GM19468 (cell line): ENCODE measurements around the gene CCBE1.
"Not testable (repeated sequence)": the region's sequence is repeated elsewhere in the genome, so short reads cannot be mapped to it uniquely, and the experiment has no call there.

Experiments used
- ATAC-seq: cut with Tn5 transposase; IDR thresholded peaks from one replicate; pipeline ENCODE4 v1.9.1; 2021; ENCODE audit warnings: mild to moderate bottlenecking, moderate library complexity, moderate number of reproducible peaks; ENCODE audit not compliant: unreplicated experiment; ENCODE audit errors: extremely low read depth

Gene CCBE1

DNA sequence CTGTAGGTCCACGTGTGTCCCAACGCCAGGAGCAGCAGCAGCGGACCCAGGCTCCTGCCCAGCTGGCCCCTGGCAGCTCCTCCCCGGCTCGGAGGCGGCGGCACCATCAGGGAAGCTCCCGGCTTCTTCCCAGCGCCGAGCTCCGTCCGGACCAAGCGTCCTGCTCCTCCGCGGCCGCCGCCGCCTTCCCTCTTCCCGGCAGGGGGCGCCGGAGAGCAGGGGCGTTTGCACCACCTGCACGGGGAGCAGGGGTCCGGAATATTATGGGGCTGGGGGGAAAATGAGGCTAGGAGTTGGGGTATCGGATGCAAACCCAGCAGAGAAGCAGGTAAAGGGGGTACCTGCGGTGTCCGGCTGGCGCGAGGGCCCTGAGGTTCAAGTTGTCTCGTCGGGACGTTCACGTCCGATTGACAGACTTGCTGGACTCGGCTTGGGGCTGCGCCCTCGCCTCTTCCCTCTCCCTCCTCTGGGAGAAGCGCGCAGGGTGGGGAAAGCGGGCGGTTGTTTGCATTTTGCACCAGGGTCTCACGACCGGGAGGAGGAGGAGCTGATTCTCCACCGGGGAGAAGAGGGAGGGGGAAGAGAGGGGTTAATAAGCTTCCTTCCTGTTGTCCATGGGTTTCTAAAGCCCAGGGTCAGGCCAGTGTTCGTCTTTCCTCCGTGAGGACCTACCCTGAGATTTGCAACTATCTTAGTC, at the start of gene CCBE1:
Gene CCBE1, minus strand, starts transcription at position 188 of the 697 bp plus-strand sequence.
- no peak for ATAC-seq

DNA sequence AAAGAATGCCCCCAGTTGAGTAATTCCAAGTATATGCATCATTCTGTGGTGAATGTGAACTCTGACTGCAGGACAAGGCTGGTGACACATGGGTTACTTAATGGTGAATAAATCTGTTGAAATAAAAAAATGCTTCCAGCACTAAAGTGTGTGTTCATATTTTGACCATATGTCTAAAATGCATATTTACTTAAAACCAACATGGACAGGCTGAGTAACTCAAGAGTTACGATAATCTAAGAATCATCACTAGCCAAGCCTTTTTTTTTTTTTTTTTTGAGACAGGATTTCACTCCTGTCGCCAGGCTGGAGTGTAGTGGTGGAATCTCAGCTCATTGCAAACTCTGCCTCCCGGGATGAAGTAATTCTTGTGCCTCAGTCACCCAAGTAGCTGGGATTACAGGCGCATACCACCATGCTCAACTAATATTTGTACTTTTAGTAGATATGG, 47.1 kb upstream of the CCBE1 start:
- ATAC-seq, result no peak

DNA sequence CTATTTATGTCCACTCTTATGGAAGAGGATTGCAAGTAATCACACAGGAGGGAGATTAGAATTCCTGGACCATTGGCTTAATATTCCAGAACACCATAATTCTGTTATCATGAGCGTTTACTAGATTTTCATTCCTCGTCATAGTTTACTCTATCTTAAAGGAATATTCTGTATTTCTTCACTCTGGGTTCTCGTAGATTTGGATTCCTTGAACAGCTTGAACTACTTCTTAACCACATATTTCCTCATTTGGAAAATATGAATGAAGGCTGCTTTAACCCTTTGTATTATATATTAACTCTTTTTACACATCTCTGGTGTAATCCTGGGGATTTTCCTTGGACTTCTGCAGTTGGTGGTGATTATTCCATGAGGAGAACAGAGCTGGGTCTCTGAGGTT, 46.3 kb upstream of the CCBE1 start:
- ATAC-seq, result no peak

DNA sequence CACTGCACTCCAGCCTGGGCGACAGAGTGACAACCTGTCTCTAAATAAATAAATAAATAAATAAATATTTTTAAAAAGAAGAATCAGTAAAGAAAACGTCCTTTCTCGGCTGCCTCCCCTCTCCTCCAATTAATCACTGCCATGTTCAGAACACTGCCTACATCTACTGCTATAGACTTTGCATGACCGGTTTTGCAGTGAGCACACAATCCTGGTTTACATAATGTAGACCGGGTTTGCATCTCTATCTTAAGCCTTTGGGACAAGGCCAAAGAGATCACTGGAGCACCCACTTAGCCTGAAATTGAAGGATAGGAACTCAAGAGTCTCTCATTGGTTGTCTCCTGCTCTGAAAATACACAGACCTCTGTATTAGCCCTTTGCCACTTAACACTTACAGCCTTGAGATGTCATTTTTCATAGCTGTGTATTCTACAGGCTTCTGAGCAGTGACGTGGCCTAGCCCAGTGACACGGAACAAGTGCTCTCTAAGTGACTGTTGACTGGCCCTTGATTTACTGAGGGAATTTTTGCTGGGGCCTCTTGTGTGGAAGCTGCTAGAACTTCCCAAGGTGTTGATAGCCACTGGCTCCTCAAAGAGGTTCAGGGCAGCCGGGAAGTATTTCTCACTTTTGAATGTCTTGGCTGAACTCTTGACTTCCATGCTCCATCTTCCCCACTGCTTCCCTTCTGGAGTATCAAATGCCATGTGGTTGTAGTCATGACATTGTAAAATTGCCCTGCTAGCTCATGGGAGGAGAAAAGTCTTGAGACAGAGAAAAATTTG, 45.3 kb upstream of the CCBE1 start:
- no peak for ATAC-seq

DNA sequence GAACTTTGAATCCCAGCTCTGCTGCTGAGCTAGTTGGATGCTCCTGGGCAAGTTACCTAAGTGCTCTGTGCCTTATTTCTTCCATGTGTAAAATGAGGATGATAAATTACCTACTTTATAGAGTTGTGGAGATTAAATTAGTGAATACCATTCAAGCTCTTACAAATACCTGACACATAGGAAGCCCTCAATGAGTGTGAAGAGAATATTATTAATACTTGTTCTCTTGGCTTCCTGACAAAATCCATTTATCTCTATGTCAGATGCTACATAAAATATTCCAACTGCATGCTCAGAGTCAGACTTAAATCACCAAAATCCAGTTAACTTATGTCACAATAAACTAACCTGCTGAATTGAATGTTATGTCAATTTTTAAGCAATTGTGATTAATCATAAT, 42.9 kb upstream of the CCBE1 start:
- no peak for ATAC-seq

DNA sequence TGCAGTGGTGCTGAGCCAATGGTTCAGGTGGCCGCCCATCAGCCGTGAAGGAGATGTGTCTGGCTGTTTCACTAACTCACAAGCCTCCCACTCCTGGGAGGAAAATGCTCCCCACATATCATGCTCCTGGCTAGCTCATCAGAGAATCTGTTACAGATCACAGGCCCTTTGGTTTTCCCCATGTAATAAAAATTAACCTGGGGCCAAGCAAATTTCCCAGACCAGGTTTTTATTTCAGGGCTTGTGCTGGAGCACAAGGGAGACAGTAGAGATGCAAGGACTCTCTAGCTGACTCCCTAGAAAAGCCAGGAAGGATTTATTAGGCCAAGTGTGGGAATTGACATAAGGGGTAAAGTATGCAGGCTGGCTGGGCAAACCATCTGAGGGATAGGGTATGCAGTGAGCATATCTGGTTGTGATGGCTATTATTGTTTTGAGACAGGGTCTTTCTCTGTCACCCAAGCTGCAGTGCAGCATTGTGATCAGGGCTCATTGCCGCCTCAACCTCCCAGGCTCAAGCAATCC, 40.6 kb upstream of the CCBE1 start:
- ATAC-seq, result no peak

DNA sequence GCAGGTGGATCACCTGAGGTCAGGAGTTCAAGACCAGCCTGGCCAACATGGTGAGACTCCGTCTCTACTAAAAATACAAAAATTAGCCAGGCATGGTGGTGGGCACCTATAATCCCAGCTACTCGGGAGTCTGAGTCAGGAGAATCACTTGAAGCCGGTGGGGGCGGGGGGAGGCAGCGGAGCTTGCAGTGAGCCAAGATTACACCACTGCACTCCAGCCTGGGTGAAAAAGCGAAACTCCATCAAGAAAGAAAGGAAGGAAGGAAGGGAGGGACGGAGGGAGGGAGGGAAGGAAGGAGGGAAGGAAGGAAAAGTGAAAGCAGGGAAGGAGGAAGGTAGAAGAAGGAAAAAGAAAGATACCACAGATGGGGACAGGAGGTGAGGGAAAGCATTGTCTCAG, 40.1 kb upstream of the CCBE1 start:
- ATAC-seq, result not testable (repeated sequence)

DNA sequence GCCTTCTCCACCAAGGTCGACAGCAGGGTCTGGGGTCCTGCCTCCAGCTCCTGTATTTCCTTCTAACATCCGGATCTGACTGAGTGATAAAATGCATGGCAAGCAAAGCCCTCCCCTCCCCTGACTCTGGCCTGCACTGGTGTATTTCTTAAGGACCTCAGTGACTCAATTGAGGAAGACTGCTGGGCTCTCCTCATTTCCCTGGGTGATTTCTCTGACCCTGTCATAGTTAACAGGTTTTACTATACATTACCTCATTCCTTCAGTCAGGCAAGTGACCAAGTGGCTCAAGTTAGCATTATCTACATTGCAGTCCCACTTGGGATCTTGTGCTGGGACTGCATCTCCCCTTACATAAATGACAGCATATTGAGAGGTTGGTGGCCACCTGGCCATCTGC, 38.8 kb upstream of the CCBE1 start:
- ATAC-seq, result no peak

DNA sequence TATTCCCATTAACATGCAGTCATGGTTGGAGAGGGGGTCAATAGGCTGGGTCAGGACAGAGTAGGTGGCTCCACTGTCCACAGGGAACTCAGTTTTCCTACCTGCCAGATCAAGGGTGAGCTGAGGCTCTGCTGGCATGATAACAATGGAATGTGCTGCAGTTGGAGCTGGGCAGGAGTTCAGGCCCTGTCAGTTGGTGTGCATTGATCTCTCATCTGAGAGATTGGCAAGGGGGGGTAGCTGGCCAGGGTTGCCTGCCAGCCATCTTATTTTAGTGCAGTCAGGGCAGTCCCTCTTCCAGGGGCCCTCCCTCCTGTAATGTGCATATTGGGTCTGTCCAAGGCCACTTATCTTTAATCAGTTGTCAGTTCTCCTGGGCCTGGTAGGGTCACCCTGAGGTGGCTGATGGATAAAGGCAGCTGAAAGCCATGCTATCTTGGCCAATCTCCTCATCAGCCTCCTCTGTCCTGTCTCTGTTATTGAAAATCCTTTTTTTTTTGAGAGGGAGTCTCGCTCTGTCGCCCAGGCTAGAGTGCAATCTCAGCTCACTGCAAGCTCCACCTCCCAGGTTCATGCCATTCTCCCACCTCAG, 38.1 kb upstream of the CCBE1 start:
- no peak for ATAC-seq

DNA sequence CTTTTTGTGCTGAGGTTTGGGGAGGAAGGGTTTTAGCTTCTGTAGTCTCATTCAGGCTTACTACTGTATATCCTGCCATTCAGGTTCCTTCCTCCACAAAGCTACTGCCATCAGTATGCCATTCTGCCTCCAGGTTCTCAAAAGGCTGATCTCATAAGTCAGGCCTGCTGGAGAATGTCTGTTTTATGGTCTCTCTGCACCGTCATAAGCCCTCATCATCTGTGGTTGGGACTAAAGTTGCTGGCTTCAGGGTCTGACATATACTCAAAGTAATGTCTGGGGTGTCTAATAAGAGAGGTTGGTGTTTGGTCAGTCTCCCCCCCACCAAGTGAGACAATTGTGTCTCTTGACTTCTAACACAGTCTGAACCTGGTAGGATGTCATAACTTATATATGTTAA, 36.2 kb upstream of the CCBE1 start:
- ATAC-seq, result no peak

DNA sequence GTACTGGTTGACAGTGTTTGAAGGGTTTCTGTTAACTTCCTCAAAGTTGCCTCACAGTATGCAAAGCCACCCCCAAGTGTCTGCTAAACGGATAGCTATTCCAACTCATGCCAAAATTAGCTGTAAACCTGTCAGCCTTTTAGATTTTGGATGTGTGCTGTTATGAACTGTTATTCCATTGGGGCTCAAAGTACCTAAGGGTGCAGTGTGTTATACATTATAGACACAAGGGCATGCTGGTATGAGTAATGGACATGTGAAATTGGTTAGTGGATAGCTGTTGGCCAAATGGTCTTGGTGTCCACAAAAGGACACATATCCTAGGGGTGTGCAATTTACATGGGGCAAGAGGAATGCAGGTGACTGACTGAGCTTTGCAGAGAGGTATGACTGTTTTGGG, 33.7 kb upstream of the CCBE1 start:
- ATAC-seq, result no peak

DNA sequence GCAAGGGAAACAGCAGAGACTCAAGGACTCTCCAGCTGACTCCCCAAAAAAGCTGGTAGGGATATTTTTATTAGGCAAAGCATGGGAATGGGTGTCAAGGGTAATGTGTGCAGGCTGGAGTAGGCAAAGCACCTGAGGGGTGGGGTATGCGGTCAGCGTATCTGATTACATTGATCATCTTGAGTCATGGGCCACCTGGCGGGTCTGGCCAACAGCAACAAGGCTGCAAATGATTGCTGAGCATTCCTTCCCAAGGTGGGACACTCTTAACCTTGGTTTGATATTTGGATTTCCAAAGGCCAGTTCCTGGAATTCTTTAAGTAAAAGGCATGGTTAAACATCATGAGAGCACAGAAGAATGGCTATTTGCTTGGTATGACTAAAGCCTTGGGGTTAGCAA, 32.6 kb upstream of the CCBE1 start:
- no peak for ATAC-seq

DNA sequence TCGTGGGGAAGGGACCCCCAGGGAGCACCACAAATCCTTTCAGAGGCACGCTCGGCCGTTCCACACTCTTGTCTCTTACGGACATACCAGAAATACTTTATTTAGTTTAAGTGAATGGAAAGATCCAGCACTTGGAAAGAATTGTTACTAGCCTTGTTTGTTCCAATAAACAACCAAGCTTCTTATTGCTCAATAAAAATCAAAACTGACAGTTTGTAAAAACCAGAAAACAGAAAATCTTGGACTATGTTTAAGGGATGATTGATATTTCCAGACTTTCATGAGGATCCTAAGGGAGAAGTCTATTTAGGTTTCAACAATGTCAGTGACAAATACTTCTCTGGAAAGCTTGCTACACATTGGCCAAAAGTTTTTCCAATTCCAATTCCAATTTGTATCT, 31.6 kb upstream of the CCBE1 start:
- ATAC-seq, result no peak

DNA sequence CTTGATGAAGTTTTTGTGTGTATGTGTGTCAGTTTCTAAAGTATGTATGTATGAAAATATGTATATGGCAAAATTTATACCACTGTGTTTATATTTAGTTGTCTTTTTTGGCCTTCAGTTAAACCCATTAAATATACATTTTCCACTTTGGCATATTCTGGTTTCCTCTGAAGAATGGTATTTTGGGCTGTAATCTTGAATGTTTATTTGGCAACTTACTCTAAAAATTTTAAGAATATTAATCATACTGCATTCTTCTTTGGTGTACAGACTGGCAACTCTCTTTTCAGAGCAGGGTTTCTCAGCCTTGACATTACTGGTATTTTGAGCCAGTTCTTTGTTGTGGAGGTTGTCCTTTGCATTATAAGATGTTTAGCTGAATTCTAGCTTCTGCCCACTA, 27.9 kb upstream of the CCBE1 start:
- ATAC-seq, result no peak

DNA sequence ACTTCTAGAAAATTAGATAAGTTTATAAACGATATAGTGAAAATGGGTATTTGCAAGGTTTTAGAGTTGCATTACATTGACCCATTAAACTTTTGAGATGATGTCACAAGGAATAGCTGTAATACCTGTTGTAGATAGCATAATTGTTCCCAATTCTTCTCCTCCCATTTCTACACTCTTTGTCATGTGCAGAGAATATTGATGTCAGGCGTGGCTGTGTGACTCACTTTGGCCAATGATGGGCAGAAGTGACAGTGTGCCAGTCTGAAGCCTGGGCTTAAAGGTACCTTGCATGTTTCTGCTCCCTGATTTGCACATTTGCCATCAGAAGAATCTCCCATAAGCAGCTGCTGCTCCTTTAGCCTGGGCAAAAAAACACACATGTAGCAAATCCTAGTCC, 26.9 kb upstream of the CCBE1 start:
- no peak for ATAC-seq

DNA sequence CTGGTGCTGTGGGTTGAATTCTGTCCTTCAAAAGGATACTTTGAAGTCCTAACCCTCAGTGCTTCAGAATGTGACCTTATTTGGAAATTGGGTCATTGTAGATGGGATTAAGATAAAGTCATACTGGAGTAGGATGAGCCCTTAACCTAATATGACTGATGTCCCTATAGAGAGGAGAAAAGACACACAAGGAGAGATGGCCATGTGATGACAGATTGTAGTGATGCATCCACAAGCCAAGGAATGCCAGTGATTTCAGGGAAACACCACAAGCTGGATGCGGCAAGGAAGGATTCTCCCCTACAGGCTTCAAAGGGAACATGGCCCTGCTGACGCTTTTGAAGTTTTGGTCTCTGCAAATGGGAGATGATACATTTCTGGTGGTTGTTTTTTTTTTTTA, 24.7 kb upstream of the CCBE1 start:
- ATAC-seq, result no peak

DNA sequence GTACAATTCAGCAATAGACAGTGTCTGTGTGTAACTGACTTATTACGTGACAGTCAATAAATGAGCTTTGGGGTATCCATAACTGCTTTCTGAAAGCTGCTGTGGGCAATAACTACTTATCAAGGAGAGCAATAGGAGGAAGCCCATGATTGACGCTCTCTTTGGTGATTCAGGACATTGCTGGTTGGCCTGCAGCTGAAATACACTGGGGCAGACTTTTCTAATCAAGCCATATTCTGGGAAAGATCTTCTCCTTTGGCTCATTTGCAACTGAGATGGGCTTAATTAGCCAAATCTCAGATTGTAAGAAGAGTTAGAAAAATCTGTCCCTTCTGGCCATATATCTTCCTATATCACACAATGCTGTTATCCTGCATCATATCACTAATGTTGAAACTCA, 24.0 kb upstream of the CCBE1 start:
- no peak for ATAC-seq

DNA sequence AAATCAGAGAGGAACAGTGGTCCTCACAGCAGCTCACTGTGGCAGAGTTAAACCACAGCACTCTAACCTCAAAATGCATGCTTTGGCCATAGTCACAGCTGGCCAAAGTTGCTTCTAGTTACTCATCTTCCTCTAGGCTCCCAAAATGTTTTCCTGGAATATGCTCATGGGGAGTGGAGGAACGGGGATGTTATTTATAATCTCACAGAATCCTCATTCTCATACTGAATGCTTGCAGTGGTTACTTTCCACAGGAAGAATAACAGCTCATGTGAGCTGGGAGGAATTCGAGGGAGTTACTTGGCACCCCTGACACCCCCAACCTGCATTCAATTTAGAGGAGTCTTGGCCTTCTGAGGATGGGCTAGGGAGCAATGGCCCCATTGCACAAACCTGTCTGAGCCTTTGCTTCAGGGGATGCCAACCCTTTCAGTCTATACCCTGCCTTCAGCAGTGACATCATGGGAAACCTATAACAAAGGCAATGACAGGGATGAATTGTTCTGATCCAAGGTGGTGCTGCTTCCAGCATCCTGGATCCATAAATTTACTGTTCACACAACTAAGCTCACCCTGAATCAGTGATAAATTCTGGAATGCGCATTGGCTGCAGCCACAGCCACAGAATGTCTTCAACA, 22.4 kb upstream of the CCBE1 start:
- ATAC-seq, result no peak

DNA sequence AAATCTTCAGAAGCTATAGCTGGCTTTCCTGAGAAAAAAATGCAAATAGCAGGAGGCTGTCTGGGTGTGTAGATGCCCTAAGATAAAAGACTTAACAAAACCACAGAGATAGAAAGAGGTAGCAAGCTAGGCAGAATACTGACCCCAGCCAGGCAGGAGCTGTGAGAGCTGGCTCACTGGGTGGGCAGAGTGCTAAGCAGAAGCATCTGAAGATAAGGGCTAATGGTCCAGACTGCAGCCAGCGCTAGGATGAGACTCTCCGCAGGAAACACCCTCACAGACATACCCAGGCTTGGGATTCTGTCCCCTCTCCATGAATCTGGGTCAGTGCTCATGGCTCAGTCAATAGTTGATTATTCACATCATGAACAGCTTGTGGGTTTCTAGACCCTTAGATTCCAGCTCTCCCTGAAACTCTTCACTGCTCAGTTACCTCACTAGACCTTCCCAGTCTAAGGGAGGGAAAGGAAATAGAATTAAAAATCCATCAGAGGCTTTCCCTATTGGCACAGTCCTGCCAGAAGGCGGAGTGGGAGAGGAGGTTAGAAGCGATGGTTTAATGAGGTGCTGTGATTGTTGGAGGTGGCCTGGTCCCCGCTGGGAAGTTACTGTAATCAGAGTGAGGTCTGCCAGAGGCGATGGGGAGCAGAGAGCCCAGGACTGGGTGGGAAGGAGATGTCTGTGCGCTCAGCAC, 21.4 kb upstream of the CCBE1 start:
- no peak for ATAC-seq

DNA sequence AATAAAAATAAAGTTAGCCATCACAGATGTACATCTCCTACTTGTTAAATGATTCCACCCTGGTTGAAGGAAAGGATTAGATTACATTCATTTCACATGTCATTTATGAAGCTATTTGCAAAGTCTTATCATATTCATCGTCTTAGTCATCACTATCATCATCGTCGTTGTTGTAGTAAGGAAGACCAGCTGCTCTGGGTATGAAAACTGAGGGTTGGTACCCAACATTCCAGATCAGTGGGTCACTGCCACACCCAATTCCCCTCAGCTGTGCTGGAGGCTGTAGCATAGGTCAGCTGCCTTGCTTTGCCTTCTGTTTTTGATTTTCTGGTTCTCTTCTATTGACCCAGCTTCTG, 20.9 kb upstream of the CCBE1 start:
- no peak for ATAC-seq
